Cardiac muscle cell (in vitro differentiated cells and primary cell): ENCODE data around the gene CTXND1. TPM values are rescaled to one million over a fixed set of nuclear protein-coding genes. Genes with fewer than 3 reads are reported as not detected.

Source experiments
- DNase-seq, 2 donors: peaks; one replicate each; pipeline versions ENCODE4 v3.0.0 to v3.0.0-alpha.2; 2010 to 2017; ENCODE audit warnings: low read depth in 1 of 2, low spot score in 1 of 2
- H3K27ac ChIP-seq: fragments of 200-600 bp; sonication (generic); 2 replicates; pipeline ENCODE4 v1.5.1; 2016
- H3K27me3 ChIP-seq: fragments of 200-600 bp; sonication (generic); 2 replicates; pipeline ENCODE4 v1.6.0; 2016; ENCODE audit warnings: control low read depth
- H3K36me3 ChIP-seq: fragments of 200-600 bp; sonication (generic); 2 replicates; pipeline ENCODE4 v1.5.1; 2016; ENCODE audit warnings: control low read depth
- H3K4me1 ChIP-seq: fragments of 200-600 bp; sonication (generic); 2 replicates; pipeline ENCODE4 v1.8.1; 2017; ENCODE audit warnings: low read depth, mild to moderate bottlenecking, mixed run types
- H3K4me3 ChIP-seq: fragments of 200-600 bp; sonication (generic); 2 replicates; pipeline ENCODE4 v1.5.1; 2016; ENCODE audit warnings: mild to moderate bottlenecking
- H3K9me3 ChIP-seq: fragments of 200-600 bp; sonication (generic); 2 replicates; pipeline ENCODE4 v1.5.1; 2017; ENCODE audit warnings: low read depth, mild to moderate bottlenecking, control low read depth
- CTCF ChIP-seq: IDR thresholded peaks from 2 replicates; pipeline ENCODE4 v1.5.1; 2012; ENCODE audit warnings: low read depth, mild to moderate bottlenecking, low read length
- polyA plus RNA-seq: library from polyadenylated mRNA; unstranded; fragments of >200 nt; fragmentation: Nextera tagmentation; extraction: Ambion mirVana; gene quantifications from 2 replicates; pipeline ENCODE4 v1.2.1, GENCODE V29; 2016
- total RNA-seq: library from RNA; depleted of rRNA; stranded (reverse); fragments of >200 nt; gene quantifications from 2 replicates; pipeline ENCODE4 v1.2.3, GENCODE V29; 2016

The CTXND1 gene
- total and polyA plus RNA-seq, 2 experiments from 2014 or later: 0.09 to 0.27 TPM

DNA sequence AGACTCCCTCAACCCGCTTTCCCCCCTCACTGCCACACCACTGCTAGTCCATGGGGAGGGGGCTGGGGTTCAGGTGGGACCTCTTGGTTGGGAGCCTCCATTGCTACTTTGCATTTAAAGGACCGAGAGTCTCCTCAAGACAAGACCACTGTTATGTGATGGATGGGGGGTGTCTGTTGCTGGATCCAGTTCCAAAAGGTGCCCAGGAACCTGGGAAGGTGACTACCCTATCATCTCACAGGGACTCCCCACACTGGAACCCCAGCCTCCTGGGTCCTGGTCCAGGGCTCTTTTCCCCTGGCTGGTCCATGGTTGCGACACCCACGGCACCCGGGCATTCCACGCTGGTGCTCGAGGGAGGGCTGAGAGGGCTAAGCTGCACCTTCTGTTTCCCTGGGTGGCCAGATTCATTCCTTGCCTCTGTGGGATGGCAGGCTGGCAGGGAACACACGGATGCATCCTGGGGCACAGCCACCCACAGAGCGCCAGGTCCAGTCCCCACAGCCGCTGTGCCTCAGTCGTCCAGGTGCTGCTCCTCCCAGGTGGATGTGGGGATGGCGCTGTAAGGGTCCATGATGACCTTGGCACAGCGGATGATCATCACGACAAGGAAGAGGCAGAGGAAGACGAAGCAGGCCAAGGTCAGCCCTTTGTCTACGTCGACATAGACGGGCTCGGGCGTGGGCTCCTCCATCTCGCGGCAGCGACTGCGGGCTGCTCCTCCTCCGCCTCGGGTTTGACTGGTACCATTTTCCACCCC, 50.6 kb downstream of the CTXND1 start:
- DNase-seq: no peak
- no peak for TF ChIP-seq CTCF
- Histone ChIP-seq H3K27me3 (no peaks in the 10 kb centered on the region), H3K27ac (no peak overlapping the region), H3K36me3 (no peaks in the 10 kb centered on the region), H3K9me3 (no peaks in the 10 kb centered on the region), H3K4me1 (no peaks in the 10 kb centered on the region), H3K4me3 (no peak overlapping the region)

- no peaks in the 10 kb centered on the region for H3K4me1 ChIP-seq
- TF ChIP-seq CTCF: no peak
- DNase-seq: no peak
- H3K27me3 ChIP-seq: no peaks in the 10 kb centered on the region
- no peaks in the 10 kb centered on the region for H3K36me3 ChIP-seq
- H3K27ac ChIP-seq: no peak overlapping the region
- H3K9me3 ChIP-seq: no peaks in the 10 kb centered on the region
- no peak overlapping the region for H3K4me3 ChIP-seq
These were observed 52.1 kb downstream of the CTXND1 start for GRCh38 chr15:80199869-80200268.

GRCh38 chr15:80199366-80199765, 52.6 kb downstream of the CTXND1 start:
- Histone ChIP-seq H3K4me1 (no peaks in the 10 kb centered on the region), H3K9me3 (no peaks in the 10 kb centered on the region), H3K4me3 (no peak overlapping the region), H3K36me3 (no peaks in the 10 kb centered on the region), H3K27me3 (no peaks in the 10 kb centered on the region), H3K27ac (no peak overlapping the region)
- no peak for TF ChIP-seq CTCF
- no peak for DNase-seq

DNA sequence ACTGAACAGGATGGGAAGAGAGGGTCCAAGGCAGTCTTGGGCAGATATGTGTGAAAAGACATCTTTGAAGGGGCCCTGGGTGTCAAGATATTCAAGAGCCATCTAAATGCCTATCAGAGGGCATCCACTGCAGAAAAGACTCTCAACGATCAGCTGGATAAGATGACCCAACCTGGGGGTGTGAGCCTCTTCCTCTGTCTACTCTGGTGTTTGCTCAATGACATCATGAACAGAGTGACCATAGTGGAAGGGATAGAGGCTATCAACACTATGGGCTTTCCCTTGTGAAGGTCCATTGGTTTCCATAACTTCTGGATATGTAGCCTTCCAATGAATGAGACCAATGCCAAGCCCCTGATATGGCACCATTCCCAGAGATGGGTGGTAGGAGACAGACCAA, 57.1 kb downstream of the CTXND1 start:
- H3K4me3 ChIP-seq: no peak overlapping the region
- no peak overlapping the region for H3K27ac ChIP-seq
- no peaks in the 10 kb centered on the region for H3K4me1 ChIP-seq
- no peak for TF ChIP-seq CTCF
- no peaks in the 10 kb centered on the region for H3K36me3 ChIP-seq
- H3K27me3 ChIP-seq: no peaks in the 10 kb centered on the region
- no peak for DNase-seq
- H3K9me3 ChIP-seq: no peaks in the 10 kb centered on the region

GRCh38 chr15:80194186-80194585, 57.8 kb downstream of the CTXND1 start:
- no peak overlapping the region for H3K4me3 ChIP-seq
- H3K36me3 ChIP-seq: no peaks in the 10 kb centered on the region
- no peaks in the 10 kb centered on the region for H3K4me1 ChIP-seq
- DNase-seq: no peak
- no peak for TF ChIP-seq CTCF
- no peaks in the 10 kb centered on the region for H3K27me3 ChIP-seq
- no peaks in the 10 kb centered on the region for H3K9me3 ChIP-seq
- H3K27ac ChIP-seq: no peak overlapping the region
